Duodenal mucosa (tissue), 2 donors: ENCODE data around the gene PICK1.

Source experiments
- H3K27ac ChIP-seq: one replicate; pipeline ENCODE4 v1.7.0; 2013; ENCODE audit warnings: low read depth, low read length
- H3K27me3 ChIP-seq, 2 donors: one replicate each; pipeline ENCODE4 v1.7.0; 2013; ENCODE audit warnings: low read length in 2 of 2, control low read depth in 1 of 2; ENCODE audit not compliant: insufficient read depth in 2 of 2, control insufficient read depth in 1 of 2
- H3K36me3 ChIP-seq, 2 donors: one replicate each; pipeline ENCODE4 v1.7.0; 2013; ENCODE audit warnings: low read length in 2 of 2, control low read depth in 1 of 2; ENCODE audit not compliant: insufficient read depth in 2 of 2, control insufficient read depth in 1 of 2
- H3K4me1 ChIP-seq, 2 donors: one replicate each; pipeline ENCODE4 v1.7.0; 2013; ENCODE audit warnings: low read length in 2 of 2, control low read depth in 1 of 2; ENCODE audit not compliant: insufficient read depth in 2 of 2, control insufficient read depth in 1 of 2
- H3K4me3 ChIP-seq, 2 donors: one replicate each; pipeline ENCODE4 v1.7.0; 2013; ENCODE audit warnings: low read length in 2 of 2, low read depth in 1 of 2
- H3K9ac ChIP-seq, 2 donors: one replicate each; pipeline ENCODE4 v1.7.0; 2013; ENCODE audit warnings: low read length in 2 of 2, low read depth in 1 of 2
- H3K9me3 ChIP-seq, 2 donors: one replicate each; pipeline ENCODE4 v1.7.0; 2013; ENCODE audit warnings: low read length in 2 of 2, control low read depth in 1 of 2; ENCODE audit not compliant: control insufficient read depth in 1 of 2

PICK1 gene

DNA sequence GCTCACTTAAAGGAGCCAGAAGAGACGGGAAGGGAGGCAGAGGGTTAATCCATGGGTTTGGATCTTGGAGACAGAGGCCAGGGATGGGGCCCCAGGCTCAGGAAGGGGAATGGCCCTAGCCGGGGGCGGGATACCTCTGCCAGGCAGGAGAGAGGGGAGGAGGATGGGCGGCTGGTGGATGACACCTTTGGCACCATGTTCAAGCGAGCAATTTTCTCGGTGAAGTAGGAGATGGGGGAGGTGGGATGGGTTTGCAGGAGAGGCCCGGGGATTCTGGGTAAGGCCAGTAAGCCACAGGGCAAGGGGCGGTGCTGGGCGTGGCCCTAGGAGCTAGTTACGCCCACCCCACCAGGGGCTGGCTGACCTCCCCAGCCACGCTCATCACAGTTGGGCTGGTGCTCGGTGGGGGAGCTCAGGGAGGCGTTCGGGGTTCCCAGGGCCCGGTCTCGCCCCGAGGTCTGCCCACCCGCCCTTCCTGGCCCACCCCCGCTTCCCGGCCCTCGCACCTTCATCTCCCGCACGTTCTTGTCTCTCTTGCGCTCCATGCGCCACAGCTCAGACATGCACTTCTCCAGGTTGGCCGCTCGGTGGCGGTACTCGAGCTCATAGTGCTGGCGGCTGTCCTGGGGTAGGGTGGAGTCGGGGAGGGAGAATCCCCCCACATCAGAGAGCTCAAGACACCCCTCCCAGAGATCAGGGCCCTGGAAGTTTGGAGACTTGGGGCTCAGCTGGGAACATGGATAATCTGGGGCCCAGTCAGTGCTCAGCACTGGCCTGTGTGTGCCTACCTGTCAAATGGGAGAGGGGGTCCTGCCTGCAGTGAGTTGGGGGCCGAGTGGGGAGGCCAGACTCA, 40.6 kb downstream of the PICK1 start:
- H3K4me3 ChIP-seq = no peak overlapping the region
- peaks cover 4 to 50% of the 10 kb centered on the region in 2 donors for H3K36me3 ChIP-seq
- H3K27ac ChIP-seq = no peak overlapping the region
- H3K27me3 ChIP-seq = no peaks in the 10 kb centered on the region
- no peaks in the 10 kb centered on the region for H3K9me3 ChIP-seq
- peaks cover 9 to 11% of the 10 kb centered on the region in 2 donors for H3K4me1 ChIP-seq
- no peak overlapping the region for H3K9ac ChIP-seq

DNA sequence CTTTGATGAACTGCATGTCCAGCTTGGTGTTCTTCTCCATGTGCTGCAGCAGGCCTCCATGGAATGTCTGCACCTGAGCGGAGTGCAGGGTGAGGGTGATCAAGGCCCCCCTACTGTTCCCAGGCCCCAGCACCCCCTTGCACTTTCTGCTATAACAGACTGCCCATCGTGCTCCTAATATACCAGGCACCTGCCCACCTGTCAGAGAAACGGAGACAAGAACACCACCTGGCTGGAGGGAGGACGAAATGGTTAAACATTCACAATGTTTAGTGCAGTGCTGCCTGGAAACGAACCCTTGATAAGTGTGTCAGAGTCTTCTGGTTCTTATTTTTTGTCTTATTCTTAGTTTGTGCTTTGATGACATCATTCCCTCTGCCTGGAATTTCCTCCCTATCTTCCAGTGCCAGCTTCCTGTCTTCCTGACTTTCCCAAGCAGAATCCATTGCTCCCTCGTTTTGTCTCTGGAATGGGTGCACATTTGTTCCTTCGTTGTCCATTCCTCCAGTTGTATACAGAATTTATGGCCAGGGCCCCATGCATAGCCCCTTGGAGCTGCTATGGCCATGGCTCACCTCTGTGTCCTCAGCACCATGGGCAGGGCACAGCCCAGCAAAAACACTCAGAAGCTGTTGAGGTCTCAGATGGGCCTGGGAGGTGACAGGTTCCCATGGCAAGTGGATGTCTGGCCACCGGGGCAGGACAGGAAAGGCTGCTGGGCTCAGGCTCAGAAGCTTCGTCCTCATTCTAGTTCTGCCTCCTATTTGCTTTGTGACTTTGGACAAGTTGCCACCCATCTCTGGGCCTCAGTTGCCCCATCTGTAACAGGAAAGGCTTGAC, 41.4 kb downstream of the PICK1 start:
- Histone ChIP-seq H3K36me3 (peaks cover 1 to 48% of the 10 kb centered on the region in 2 donors), H3K27me3 (no peaks in the 10 kb centered on the region), H3K9ac (no peak overlapping the region), H3K9me3 (no peaks in the 10 kb centered on the region), H3K4me3 (no peak overlapping the region), H3K27ac (no peak overlapping the region), H3K4me1 (peaks cover 9 to 11% of the 10 kb centered on the region in 2 donors)

DNA sequence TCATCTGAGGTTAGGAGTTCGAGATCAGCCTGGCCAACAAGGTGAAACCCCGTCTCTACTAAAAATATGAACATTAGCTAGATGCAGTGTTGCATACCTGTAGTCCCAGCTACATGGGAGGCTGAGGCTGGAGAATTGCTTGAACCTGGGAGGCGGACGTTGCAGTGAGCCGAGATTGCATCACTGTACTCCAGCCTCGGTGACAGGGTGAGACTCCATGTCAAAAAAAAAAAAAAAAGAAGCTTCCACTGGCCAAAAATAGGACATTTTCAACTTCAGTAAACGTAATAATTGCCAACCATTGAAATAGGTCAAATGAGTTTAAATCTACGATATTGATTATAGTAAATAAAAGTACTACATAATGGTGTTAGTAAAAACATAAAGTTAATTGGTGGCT, 46.4 kb downstream of the PICK1 start:
- Histone ChIP-seq H3K9me3 (no peaks in the 10 kb centered on the region), H3K27me3 (no peaks in the 10 kb centered on the region), H3K9ac (no peak overlapping the region), H3K27ac (no peak overlapping the region), H3K4me3 (no peak overlapping the region), H3K36me3 (peaks cover 21 to 58% of the 10 kb centered on the region in 2 donors), H3K4me1 (peaks cover 21 to 22% of the 10 kb centered on the region in 2 donors)

DNA sequence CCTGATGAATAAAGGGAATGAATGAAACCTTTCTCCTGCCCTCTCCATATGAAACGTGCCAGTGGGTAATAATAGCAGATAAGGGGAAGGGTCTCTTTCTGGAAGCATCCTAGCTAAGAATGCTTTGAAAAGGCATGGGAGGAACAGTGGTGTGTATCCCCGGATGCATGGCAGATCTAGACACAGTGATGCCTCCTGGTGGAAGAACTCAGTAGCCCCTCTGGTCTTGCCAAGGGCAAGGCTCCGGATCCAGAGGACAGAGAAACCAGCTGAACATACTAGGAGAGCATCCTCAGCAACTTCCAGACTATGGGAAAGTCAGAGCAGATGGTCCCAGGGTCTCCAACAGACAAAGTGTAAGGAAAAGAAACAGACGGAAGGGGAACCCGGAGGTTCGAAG, 46.9 kb downstream of the PICK1 start:
- no peaks in the 10 kb centered on the region for H3K27me3 ChIP-seq
- H3K4me3 ChIP-seq = no peak overlapping the region
- H3K27ac ChIP-seq = no peak overlapping the region
- no peaks in the 10 kb centered on the region for H3K9me3 ChIP-seq
- peaks cover 21 to 23% of the 10 kb centered on the region in 2 donors for H3K4me1 ChIP-seq
- H3K36me3 ChIP-seq = peaks cover 21 to 53% of the 10 kb centered on the region in 2 donors
- no peak overlapping the region for H3K9ac ChIP-seq

DNA sequence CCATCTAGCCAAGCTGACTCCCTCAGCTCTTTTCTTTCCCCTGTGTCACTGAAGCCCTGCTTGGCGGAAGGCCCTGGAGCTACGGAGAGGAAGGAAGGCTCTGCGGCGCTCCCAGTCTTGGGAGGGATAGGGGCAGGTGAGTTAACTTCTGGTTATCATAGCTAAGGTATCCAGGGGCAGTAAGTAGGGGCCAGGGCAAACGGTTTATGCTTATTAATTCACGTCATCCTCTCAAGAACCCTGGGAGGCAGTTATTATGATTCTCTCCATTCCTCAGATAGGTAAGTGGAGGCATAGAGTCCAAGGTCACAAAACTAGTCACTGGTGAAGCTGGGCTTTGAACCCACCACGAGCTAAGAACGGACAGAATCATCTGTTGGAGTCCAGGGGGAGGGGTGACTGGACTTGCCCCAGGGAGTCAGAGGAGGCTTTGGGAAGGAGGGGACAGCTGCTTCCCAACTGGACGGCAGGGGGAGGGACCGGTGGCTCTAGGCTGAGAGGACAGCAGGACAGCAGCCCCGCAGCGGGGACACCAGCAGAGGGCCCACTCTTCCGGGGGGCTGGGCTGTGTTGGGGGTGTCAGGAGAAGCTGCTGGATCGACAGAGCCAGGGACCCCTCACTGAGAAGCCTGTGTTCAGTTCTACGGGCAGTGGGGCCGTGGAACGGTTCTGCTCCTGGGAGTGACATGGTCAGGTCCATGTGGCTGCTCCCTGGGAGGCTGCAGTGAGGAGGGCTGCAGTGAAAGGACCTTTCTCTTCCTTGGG, 49.8 kb downstream of the PICK1 start:
- Histone ChIP-seq H3K36me3 (peaks cover 24 to 47% of the 10 kb centered on the region in 2 donors), H3K9me3 (no peaks in the 10 kb centered on the region), H3K4me1 (peaks cover 29 to 30% of the 10 kb centered on the region in 2 donors), H3K27me3 (no peaks in the 10 kb centered on the region), H3K27ac (no peak overlapping the region), H3K4me3 (peak overlapping the region in 1 of 2 donors; percentile 29), H3K9ac (peak overlapping the region in 1 of 2 donors; percentile 25)

DNA sequence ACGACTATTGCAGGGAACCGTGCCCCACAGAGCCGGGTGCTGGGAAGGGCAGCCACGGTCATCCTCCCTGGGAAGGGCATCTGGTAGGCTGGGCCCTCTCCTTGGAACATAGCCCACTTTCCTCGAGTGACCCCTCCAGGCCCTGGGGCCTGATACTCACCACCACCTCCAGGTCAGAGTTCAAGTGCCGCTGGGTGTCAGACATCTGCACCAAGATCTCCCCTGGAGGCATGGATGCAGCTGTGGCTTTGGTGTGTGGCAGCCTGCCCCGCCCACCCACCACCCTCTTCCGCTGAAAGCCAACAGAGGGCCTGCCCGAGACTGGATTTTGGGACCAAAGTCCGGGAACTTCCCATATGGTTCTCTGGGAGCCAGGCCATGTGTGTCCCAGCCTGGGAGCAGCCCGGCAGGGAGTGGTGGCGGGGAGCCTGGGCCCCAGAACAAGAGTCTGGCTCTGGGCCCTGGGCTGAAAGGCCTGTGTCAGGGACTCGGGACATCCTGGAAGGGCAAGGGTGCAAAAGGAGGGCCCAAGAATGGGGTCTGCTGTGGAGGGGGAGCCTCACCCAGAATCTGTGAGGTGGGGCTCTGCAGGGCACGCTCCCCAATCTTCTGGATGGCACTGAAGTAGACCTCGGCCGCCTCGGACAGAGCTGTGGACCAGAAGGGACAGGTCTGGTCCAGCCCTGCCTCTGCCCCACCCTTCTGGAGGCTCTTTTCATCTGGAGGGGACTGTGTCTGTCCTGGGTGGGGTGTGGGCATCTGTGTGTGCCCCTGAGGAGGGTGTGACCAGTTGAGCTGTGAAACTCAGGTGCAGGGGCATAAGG, 50.7 kb downstream of the PICK1 start:
- H3K4me1 ChIP-seq = peaks cover 32 to 34% of the 10 kb centered on the region in 2 donors
- H3K27me3 ChIP-seq = no peaks in the 10 kb centered on the region
- H3K36me3 ChIP-seq = peaks cover 24 to 45% of the 10 kb centered on the region in 2 donors
- peak overlapping the region; percentile 38 to 57 for H3K9ac ChIP-seq
- peak overlapping the region; percentile 22 to 32 for H3K4me3 ChIP-seq
- peak overlapping the region; percentile 76 for H3K27ac ChIP-seq
- H3K9me3 ChIP-seq = no peaks in the 10 kb centered on the region

DNA sequence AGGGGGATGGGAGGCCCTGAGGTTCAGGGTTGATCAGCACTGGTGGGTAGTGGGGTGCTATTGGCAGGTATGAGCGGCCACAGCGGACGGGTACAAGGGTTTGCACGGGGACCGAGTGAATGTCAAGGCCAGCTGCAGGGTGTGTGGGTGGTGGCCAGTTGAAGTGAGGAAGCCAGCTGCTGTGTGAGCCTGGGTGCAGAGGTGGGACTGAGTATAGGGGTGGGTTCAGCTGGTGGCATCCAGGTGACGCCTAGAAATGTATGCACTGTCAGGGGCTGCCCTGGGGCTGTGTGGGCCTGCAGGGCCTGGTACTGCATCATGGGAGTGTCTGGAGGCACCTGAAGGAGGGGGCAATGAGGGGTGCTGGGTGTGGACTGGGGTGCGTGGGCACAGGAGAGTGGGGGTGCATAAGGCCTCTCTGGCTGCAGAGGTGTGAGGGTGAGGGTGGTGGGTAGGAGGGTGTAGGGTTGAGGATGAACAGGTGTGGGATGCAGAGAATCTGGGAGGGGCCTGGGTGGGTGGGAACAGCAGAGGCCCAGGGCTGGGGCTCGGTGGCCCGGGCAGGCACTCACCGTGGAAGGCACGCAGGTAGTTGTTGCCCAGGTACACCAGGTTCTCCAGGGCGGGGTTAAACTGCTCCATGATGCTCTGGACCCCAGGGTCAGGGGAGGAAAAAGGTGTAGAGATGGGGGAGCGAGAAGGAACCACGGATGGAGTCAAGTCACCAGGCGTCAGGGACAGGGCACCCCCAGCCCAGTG, 51.5 kb downstream of the PICK1 start:
- Histone ChIP-seq H3K4me3 (peak overlapping the region; percentile 48 to 83), H3K9ac (peak overlapping the region; percentile 38 to 63), H3K9me3 (no peaks in the 10 kb centered on the region), H3K4me1 (peaks cover 38 to 39% of the 10 kb centered on the region in 2 donors), H3K36me3 (peaks cover 24 to 38% of the 10 kb centered on the region in 2 donors), H3K27ac (peak overlapping the region; percentile 76), H3K27me3 (no peaks in the 10 kb centered on the region)

DNA sequence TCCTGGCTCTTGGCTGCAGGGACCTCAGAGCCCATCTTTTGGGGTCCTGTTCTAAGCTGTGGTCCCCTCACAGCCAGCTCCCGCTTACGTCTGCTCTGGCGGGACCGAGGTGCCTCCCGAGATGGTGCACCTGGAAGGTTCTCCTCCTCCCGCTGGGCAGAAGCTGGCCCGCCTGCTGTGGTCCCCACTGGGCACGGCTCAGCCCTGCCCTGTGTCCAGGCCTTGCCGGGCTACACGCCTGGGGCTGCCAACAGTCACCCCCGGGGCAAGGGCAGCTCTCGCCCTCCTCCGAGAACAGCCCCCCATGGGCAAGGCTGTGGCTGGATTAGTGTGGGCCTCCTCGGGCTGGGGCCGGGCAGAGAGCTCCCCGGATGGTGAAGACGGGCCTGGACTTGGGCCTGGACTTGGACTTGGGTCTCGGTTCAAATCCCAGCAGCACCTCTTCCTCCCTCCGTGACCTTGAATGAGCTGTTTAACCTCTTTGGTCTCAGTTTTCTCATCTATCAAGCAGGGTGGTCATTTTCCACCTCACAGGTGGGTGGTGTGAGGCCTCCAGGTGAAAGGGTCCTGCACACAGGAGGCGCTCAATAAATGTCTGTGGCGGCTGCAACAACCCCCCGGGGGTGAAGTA, 52.3 kb downstream of the PICK1 start:
- Histone ChIP-seq H3K27ac (peak overlapping the region; percentile 50), H3K4me3 (peak overlapping the region; percentile 78 to 83), H3K27me3 (no peaks in the 10 kb centered on the region), H3K9me3 (no peaks in the 10 kb centered on the region), H3K4me1 (peaks cover 39 to 41% of the 10 kb centered on the region in 2 donors), H3K36me3 (peaks cover 24 to 34% of the 10 kb centered on the region in 2 donors), H3K9ac (peak overlapping the region; percentile 63 to 90)
